HepG2 (cell line): ENCODE results near the gene PCYT2. TPM values are rescaled to one million over a fixed set of nuclear protein-coding genes. Genes with fewer than 3 reads are reported as not detected.

ENCODE experiments used
- ATAC-seq: fragments of 200-7000 bp; cut with Tn5 transposase; 3 replicates; pipeline ENCODE4 v1.9.1; 2020; ENCODE audit warnings: mild to moderate bottlenecking, moderate library complexity
- BruUV-seq: library from RNA; stranded (reverse); fragments of 400-500 nt; replicated peaks from 2 replicates; lab custom pipeline; 2021; lab: Mats Ljungman, UMichigan
- CTCF ChIA-PET: fragments of 300-600 bp; formaldehyde crosslinking; extraction: SDS; loops from one replicate; lab custom pipeline; 2021; ENCODE audit warnings: low total read pairs, inconsistent platforms, low intra/inter-chr PET ratio; lab: Yijun Ruan, JAX
- POLR2A ChIA-PET: fragments of 350-600 bp; sonication (Branson Sonifier 250); formaldehyde crosslinking; loops from one replicate; lab custom pipeline; 2020; ENCODE audit warnings: antibody characterized with exemption, inconsistent platforms; lab: Yijun Ruan, JAX
- DNase-seq: peaks from one replicate; pipeline ENCODE4 v3.0.0-alpha.2; 2015; ENCODE audit warnings: low spot score
- FAIRE-seq: peaks from 3 replicates; lab custom pipeline; 2011; peaks lifted over from hg19 to GRCh38; lab: Jason Lieb, UNC
- H2AFZ ChIP-seq: one replicate; pipeline ENCODE4 v1.6.1; 2011; ENCODE audit warnings: low read length, inconsistent platforms
- H3K27ac ChIP-seq: fragments of 300-600 bp; 3 replicates; pipeline ENCODE4 v1.8.0; 2011; ENCODE audit warnings: mixed run types, mild to moderate bottlenecking, mixed read lengths, low read length, inconsistent platforms; ENCODE audit not compliant: insufficient read depth; ENCODE audit errors: extremely low read length
- H3K27me3 ChIP-seq, 2 experiments: fragments of 200-600 bp in 1 of 2; 2 replicates in 1 of 2; 3 replicates in 1 of 2; pipeline versions ENCODE4 v1.6.0 to v1.8.0; 2011; ENCODE audit warnings: low read length in 2 of 2, mild to moderate bottlenecking in 2 of 2, moderate library complexity in 2 of 2, inconsistent platforms in 1 of 2; ENCODE audit not compliant: insufficient read depth in 2 of 2, control insufficient read depth in 1 of 2
- H3K36me3 ChIP-seq, 2 experiments: fragments of 200-600 bp in 1 of 2; replicated peaks in 1 of 2; 2 replicates in 1 of 2; 3 replicates in 1 of 2; pipeline versions ENCODE4 v1.5.1 to v1.8.0; 2011; ENCODE audit warnings: low read length in 2 of 2, inconsistent platforms in 1 of 2; ENCODE audit not compliant: insufficient read depth in 2 of 2, control insufficient read depth in 1 of 2
- H3K4me1 ChIP-seq: 2 replicates; pipeline ENCODE4 v1.5.1; 2012; ENCODE audit warnings: low read length, inconsistent platforms; ENCODE audit not compliant: insufficient read depth
- H3K4me2 ChIP-seq: 2 replicates; pipeline ENCODE4 v1.6.0; 2011; ENCODE audit warnings: low read depth, low read length, inconsistent platforms
- H3K4me3 ChIP-seq, 3 experiments: fragments of 200-600 bp in 1 of 3; sonication (generic), shearing (Covaris generic) in 1 of 3; replicated peaks in 1 of 3; 2 replicates each; pipeline ENCODE4 v1.5.1; 2011 to 2016; ENCODE audit warnings: low read length in 3 of 3, inconsistent platforms in 2 of 3, low read depth in 2 of 3, mild to moderate bottlenecking in 2 of 3, control low read depth in 1 of 3, mixed read lengths in 1 of 3; ENCODE audit not compliant: insufficient read depth in 1 of 3
- H3K79me2 ChIP-seq: one replicate; pipeline ENCODE4 v1.6.1; 2011; ENCODE audit warnings: low read length, inconsistent platforms; ENCODE audit not compliant: insufficient read depth
- H3K9ac ChIP-seq: 2 replicates; pipeline ENCODE4 v1.6.0; 2011; ENCODE audit warnings: mild to moderate bottlenecking, low read depth, low read length, inconsistent platforms; ENCODE audit not compliant: insufficient read depth
- H3K9me3 ChIP-seq: 2 replicates; pipeline ENCODE4 v1.5.1; 2012; ENCODE audit warnings: mild to moderate bottlenecking, low read length
- H4K20me1 ChIP-seq: 2 replicates; pipeline ENCODE4 v1.6.0; 2011; ENCODE audit warnings: inconsistent platforms, mild to moderate bottlenecking, low read length, moderate library complexity; ENCODE audit not compliant: insufficient read depth
- ATF7-NPFF ChIP-seq: sonication (generic); formaldehyde crosslinking; IDR thresholded peaks from 2 replicates; pipeline ENCODE4 v1.8.1; 2023; ENCODE audit warnings: mild to moderate bottlenecking, low read depth, missing genetic modification reagents, moderate library complexity
- CHCHD3 ChIP-seq: sonication (generic); formaldehyde crosslinking; IDR thresholded peaks from 2 replicates; pipeline ENCODE4 v1.8.0; 2022; ENCODE audit warnings: mild to moderate bottlenecking, missing genetic modification reagents, moderate library complexity
- MYC ChIP-seq: sonication (generic); formaldehyde crosslinking; IDR thresholded peaks from 2 replicates; pipeline ENCODE4 v1.9.0; 2021; ENCODE audit warnings: missing genetic modification reagents, borderline replicate concordance
- POLR2AphosphoS2 ChIP-seq: IDR thresholded peaks from 2 replicates; pipeline ENCODE4 v1.6.1; 2011; ENCODE audit warnings: low read depth, low read length, improper control_type of control experiment
- POLR2AphosphoS5 ChIP-seq: IDR thresholded peaks from 2 replicates; pipeline ENCODE4 v1.6.1; 2012; ENCODE audit warnings: low read depth, low read length
- RARG ChIP-seq: sonication (generic); formaldehyde crosslinking; IDR thresholded peaks from 2 replicates; pipeline ENCODE4 v1.4.0; 2020; ENCODE audit warnings: low read depth, mild to moderate bottlenecking, missing genetic modification reagents
- SOX6 ChIP-seq, 2 experiments: fragments of 450-650 bp in 1 of 2; sonication (generic) in 1 of 2; formaldehyde crosslinking in 1 of 2; IDR thresholded peaks; 2 replicates each; pipeline versions ENCODE4 v1.4.0 to v1.6.1; 2017 to 2020; ENCODE audit warnings: antibody characterized with exemption in 1 of 2, mild to moderate bottlenecking in 1 of 2, missing genetic modification reagents in 1 of 2
- TBX3 ChIP-seq: fragments of 450-650 bp; IDR thresholded peaks from 2 replicates; pipeline ENCODE4 v1.6.1; 2017; ENCODE audit warnings: antibody characterized with exemption, mild to moderate bottlenecking, inconsistent platforms, borderline replicate concordance
- ZFX ChIP-seq: sonication (generic); formaldehyde crosslinking; IDR thresholded peaks from 2 replicates; pipeline ENCODE4 v1.4.0; 2020; ENCODE audit warnings: mild to moderate bottlenecking, low read depth, missing genetic modification reagents, moderate library complexity
- ZFY ChIP-seq: sonication (generic); formaldehyde crosslinking; IDR thresholded peaks from 2 replicates; pipeline ENCODE4 v1.4.0; 2020; ENCODE audit warnings: missing genetic modification reagents
- ZNF142 ChIP-seq: sonication (generic); formaldehyde crosslinking; IDR thresholded peaks from 2 replicates; pipeline ENCODE4 v1.4.0; 2020; ENCODE audit warnings: missing genetic modification reagents
- ZNF343 ChIP-seq: sonication (generic); formaldehyde crosslinking; IDR thresholded peaks from 2 replicates; pipeline ENCODE4 v1.4.0; 2020; ENCODE audit warnings: mild to moderate bottlenecking, missing genetic modification reagents
- ZNF564 ChIP-seq: sonication (generic); formaldehyde crosslinking; IDR thresholded peaks from 2 replicates; pipeline ENCODE4 v1.8.1; 2023; ENCODE audit warnings: mild to moderate bottlenecking, missing genetic modification reagents
- ZNF574 ChIP-seq: sonication (generic); formaldehyde crosslinking; IDR thresholded peaks from 2 replicates; pipeline ENCODE4 v1.4.0; 2020; ENCODE audit warnings: missing genetic modification reagents
- ZNF747 ChIP-seq: sonication (generic); formaldehyde crosslinking; IDR thresholded peaks from 2 replicates; pipeline ENCODE4 v1.8.1; 2023; ENCODE audit warnings: missing genetic modification reagents, mild to moderate bottlenecking, borderline replicate concordance
- WGBS: methylation state at CpG from one replicate; pipeline ENCODE4 v1.1.6; 2017; ENCODE audit warnings: low lambda C conversion rate; 5-methylcytosine and 5-hydroxymethylcytosine counted together
- in situ Hi-C: cut with HindIII; loops from 2 replicates; pipeline ENCODE4 v1.10.0; 2017; ENCODE audit warnings: low pct_unique_long_range_greater_than_20kb; ENCODE audit not compliant: extremely low pct_ligation_motif_present
- intact Hi-C: fragments of 100-400 bp; cut with micrococcal nuclease; formaldehyde crosslinking; loops from one replicate; pipeline ENCODE4 v1.10.0; 2022; ENCODE audit not compliant: unreplicated experiment
- polyA plus RNA-seq, 8 experiments: library from polyadenylated mRNA; depleted of rRNA in 3 of 8; stranded (reverse) in 7 of 8; unstranded in 1 of 8; fragments of >200 nt; fragmentation: Illumina TruSeq in 4 of 8; extraction: Trizol in 4 of 8; gene quantifications; 2 replicates each; pipeline versions ENCODE4 v1.2.1 to v1.2.3, GENCODE V29; 2011 to 2016; ENCODE audit warnings: low read depth in 4 of 8, missing spikeins in 1 of 8, mixed read lengths in 1 of 8; ENCODE audit not compliant: insufficient read depth in 1 of 8
- total RNA-seq, 5 experiments: library from RNA; depleted of rRNA; stranded (reverse); fragments of >200 nt; fragmentation: Illumina TruSeq; extraction: Trizol; gene quantifications; 2 replicates each; pipeline ENCODE4 v1.2.3, GENCODE V29; 2016; ENCODE audit warnings: low read depth in 1 of 5

PCYT2 gene
- total and polyA plus RNA-seq, 2 of the 13 experiments (the other 11 are each of a cell fraction or from before 2014, with no cell fraction given), result 147 to 297 TPM

GRCh38 chr17:81900181-81900820, 10.9 kb downstream of the PCYT2 start:
- no peak overlapping the region for H2AFZ ChIP-seq
- ATAC-seq, result peak; percentile 3
- H3K27ac ChIP-seq, result peak overlapping the region; percentile 6
- no peaks in the 10 kb centered on the region for H3K79me2 ChIP-seq
- no peak overlapping the region for H3K4me2 ChIP-seq
- H3K9ac ChIP-seq, result no peak overlapping the region
- ChIA-PET CTCF (no interaction called here), POLR2A (interaction anchor here (2.8 kb wide), 1 partner anchor 10 kb away, joined by 16 read pairs; the partner anchor contains the start of gene PCYT2)
- H3K4me1 ChIP-seq, result peaks cover 16% of the 10 kb centered on the region
- WGBS, result 94% methylated on average over 12 of the region's 18 CpGs
- in situ Hi-C loops, result no loop called here
- peaks cover 5% of the 10 kb centered on the region; the same call in 1 of the 2 replicates for H4K20me1 ChIP-seq
- no peak overlapping the region for H3K4me3 ChIP-seq
- H3K27me3 ChIP-seq, result no peaks in the 10 kb centered on the region
- intact Hi-C loops, result no loop called here
- FAIRE-seq, result peak; percentile 34
- peaks cover 22 to 44% of the 10 kb centered on the region in 2 experiments for H3K36me3 ChIP-seq
- no peak for DNase-seq
- H3K9me3 ChIP-seq, result no peaks in the 10 kb centered on the region
- BruUV-seq, result no TSS peak
- TF ChIP-seq POLR2AphosphoS5, result peak; percentile 24; the same call in 1 of the 2 replicates
- 0 out of 2 replicates have a peak, but pooled peaks have one; percentile 29 for TF ChIP-seq ZNF747
- 0 out of 2 replicates have a peak, but pooled peaks have one; percentile 17 for TF ChIP-seq ZNF142 (CRISPR knock-in tag)
- peak; percentile 19; the same call in 1 of the 2 replicates for TF ChIP-seq ZFY
- TF ChIP-seq ZNF343 (CRISPR knock-in tag), result 0 out of 2 replicates have a peak, but pooled peaks have one; percentile 12
- no peak for TF ChIP-seq SOX6 (IDR thresholded peaks at IDR 0.05)
- TF ChIP-seq SOX6 (CRISPR knock-in tag; IDR thresholded peaks at IDR 0.05), result 0 out of 2 replicates have a peak, but pooled peaks have one; percentile 8
- 0 out of 2 replicates have a peak, but pooled peaks have one; percentile 9 for TF ChIP-seq ZNF574 (CRISPR knock-in tag)
- peak; percentile 12; the same call in 1 of the 2 replicates for TF ChIP-seq MYC
- no peak for TF ChIP-seq TBX3
- TF ChIP-seq RARG (CRISPR knock-in tag), result no peak
- 0 out of 2 replicates have a peak, but pooled peaks have one; percentile 13 for TF ChIP-seq ZNF564
- TF ChIP-seq ZFX, result 0 out of 2 replicates have a peak, but pooled peaks have one; percentile 5
- TF ChIP-seq POLR2AphosphoS2, result peak; percentile 8; the same call in 1 of the 2 replicates
- 0 out of 2 replicates have a peak, but pooled peaks have one; percentile 22 for TF ChIP-seq ATF7-NPFF (CRISPR knock-in tag)
- TF ChIP-seq CHCHD3 (CRISPR knock-in tag), result peak; percentile 42; the same call in 1 of the 2 replicates
